HG02763 (cell line): ENCODE measurements around the gene ARHGEF6.
A peak's percentile ranks its signal among the peaks of the same experiment; 100 is the strongest.
"Not testable (repeated sequence)": the region's sequence is repeated elsewhere in the genome, so short reads cannot be mapped to it uniquely, and the experiment has no call there.

ENCODE experiments used
- ATAC-seq: cut with Tn5 transposase; IDR thresholded peaks from one replicate; pipeline ENCODE4 v1.9.1; 2021; ENCODE audit warnings: mild to moderate bottlenecking, moderate library complexity; ENCODE audit not compliant: unreplicated experiment

Gene ARHGEF6

DNA sequence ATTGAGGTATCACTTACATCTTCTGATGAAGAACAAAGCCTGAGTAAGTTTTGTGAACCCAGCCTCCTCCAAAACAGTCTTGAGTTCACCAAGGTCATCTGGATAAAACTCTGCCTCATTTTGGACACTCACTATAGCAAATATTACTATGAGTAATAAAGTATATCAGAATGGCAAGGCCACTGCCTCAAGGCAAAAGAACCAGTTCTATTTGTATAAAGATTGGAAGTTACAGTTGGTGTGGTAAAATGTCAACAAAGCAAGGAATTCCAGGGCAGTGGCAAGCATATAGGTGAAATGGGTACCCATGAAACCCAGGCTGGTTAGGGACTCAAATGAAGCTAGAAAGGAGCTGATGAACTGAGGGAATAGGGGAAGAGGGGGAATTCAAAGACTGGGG is 2.4 kb upstream of the ARHGEF6 start:
- ATAC-seq: no peak

DNA sequence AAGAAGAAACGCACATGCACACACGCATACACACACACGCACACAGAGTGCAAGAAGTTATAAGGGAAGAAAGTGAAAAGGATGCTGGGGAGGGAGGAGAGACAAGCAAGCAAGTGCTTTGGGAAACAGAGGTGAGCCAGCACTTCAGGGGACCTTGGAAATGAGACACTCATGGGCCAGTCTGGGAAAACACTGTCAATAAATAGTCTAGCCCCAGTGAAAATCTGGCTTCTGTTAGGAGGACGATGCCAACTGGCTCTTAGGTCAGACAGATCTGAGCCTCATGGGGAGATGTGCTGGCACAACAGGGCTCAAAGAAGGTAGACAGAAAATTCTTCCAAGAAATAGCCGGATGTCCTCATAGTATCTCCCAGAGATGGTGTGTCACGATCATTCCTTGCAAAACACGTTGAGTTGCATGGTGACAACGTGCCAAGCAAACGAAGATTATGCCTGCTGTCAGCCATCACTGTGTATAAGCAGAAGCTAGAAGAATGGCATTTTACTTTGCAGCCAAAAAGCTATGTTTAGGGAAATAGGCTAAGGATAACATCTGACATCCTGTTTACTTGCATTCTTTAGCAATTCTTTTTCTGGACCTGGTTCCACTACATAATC is 557 bp upstream of the ARHGEF6 start:
- no peak for ATAC-seq

DNA sequence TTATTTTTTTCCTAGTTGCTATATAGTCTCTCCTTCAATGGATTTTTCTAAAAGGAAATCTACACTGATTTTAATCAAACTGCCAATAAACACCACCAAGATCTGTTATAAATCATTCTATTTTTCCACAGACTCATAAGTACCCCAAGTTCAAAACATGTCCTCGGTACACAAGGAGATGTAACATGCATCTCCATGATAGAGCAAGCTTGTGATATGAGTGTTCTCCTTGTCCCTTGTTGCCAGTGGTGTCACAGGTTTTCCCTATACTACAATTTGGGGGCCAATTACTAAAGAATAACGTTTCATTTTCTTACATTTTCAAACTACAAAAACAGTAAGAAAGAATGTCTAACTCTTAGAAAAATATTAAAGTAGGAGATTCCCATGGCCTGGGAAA is 491 bp downstream of the ARHGEF6 start:
- ATAC-seq: no peak

DNA sequence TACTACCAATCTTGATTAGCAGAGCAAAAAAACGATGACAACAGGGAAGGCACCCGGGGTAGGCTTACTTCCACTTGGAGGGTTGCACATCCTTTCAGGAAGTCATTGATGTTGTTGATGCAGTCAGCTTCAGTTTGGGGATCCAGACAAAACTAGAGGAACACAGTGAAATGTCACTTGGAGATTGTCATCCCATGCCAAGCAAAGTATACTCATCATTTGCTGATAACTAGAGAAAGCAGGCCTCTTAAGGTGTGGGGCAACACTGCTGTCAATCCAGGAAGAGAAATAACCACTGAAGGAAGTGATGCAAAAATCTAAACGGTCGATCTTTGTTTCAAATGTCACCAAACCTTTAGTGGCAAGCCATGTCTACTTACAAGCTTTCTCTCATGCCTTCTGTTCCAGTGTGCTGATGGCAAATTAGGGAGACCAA is 1.4 kb downstream of the ARHGEF6 start:
- ATAC-seq: no peak

DNA sequence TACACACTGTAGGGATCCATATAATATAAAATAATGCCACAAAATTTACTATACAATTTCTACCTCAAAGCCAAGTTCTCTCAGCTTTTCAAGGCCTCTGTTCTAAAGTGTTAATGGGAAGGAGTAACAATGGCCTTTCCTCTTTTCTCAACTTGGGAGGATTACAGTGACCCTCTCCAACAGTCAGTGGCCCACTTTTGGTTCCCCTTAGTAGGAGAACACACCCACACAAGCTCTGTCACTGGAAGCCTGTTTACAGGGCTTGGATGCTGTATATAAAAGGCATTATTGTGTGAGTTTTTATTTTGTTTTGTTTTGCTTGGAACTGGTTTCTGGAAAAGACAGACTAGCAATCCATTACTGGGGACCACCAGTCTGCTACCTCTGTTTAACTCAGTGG is 1.8 kb downstream of the ARHGEF6 start:
- no peak for ATAC-seq

DNA sequence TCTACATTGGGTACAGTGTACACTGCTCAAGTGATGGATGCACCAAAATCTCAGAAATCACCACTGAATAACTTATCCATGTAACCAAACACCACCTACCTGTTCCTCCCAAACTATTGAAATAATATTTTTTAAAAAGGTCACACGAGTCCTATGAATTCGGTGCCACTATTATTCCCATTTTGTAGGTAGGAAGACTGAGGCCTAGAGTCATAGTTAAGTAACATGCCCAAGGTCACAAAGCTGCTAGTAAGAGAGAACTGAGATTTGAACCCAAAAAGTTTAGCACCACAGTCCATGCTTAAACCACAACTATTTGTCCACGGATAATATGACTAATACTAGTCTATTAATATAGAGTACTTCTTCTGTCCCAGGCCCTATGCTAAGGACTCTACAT is 2.7 kb downstream of the ARHGEF6 start:
- no peak for ATAC-seq

DNA sequence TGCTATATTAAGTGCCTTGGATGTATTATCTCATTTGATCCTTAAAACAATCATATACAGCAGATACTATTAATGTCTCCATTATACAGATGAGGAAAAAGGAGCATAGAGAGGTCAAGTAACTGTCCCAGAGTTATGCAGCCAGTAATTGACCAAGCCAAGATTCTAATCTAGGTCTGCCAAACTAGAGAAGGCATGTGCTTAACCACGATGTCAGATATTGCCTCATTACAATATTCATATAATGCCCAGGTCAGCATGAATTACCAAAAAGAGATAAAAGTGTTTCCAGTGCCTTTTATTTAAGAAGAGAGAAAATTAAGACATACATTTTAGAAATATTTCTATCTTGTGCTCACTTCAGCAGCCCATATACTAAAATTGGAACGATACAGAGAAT is 7.1 kb downstream of the ARHGEF6 start:
- no peak for ATAC-seq

DNA sequence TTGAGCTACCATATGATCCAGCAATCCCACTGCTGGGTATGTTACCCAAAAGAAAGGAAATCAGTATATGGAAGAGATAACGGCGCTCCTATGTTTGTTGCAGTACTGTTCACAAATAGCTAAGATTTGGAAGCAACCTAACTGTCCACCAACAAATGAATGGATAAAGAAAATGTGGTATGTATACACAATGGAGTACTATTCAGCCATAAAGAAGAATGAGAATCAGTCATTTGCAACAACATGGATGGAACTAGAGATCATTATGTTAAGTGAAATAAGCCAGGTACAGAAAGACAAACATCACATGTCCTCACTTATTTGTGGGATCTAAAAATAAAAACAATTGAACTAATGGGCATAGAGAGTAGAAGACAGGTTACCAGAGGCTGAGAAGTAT is 8.9 kb downstream of the ARHGEF6 start:
- not testable (repeated sequence) for ATAC-seq

DNA sequence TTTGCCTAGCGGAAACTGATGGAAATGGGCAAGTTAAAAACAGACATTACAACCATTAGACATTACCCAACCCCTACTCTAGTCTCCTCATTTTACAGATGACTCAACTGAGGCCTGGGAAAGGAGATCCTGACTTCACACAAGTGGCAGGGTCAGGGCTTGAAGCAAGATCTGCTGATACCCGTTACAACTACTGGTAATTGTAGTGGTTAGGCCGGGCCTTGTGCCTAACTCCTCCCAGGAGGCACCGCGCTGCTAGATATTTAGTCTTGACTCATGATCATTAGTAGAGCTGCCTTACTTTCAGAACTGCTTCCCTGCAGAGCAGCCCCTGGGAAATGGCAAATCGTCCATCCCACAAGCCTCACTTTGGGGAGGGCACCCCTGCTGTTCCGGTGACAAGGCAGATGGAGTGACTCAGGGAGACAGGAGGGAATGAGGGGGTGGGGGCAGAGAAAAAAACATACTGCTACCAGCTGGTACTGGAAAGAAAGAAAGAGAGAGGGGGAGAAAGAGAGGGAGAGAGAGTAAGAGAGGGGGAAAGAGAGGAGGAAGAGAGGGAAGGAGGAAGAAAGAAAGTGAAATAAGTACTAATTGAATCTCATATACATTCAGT is 12.2 kb downstream of the ARHGEF6 start:
- ATAC-seq: no peak

DNA sequence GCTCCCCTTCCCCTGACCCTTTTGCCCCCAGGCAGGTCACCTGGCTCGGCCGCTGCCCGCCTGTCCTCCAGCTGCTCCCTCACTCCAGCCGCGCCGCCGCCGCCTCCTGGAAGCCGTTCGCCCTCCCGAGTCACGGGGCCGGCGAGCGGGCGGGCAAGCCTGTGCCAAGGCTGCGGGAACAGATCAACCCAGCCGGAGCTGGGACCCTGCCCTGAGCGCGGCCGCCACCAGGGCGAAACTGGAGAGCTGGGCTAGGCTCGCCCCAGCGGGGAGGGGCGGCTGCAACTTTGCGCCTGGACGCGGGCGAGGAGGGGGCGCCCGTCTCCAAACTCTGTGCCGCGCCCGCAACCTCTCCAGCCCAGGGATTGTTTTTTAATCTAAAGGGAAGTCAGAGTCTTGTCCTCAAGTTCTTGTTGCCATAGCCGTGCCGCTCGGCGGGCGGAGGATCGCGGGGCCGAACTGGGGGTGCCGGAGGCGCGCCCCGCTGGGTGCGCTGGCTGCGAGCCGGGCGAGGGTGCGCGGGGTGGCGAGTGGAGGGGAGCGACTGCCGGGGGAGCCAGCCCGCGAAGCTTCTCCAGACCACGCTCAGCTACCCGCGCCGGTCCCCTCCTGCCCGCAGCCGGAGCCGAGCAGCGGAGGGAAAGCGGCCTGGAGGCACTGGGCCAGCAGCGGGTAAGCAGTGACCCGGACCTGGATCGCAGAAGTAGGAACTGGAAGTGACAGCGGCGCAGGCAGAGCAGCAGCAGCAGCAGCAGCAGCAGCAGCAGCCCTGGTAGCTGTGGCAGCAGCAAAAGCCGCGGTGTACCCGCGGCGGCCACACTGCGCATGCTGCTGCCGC is 13.4 kb downstream of the ARHGEF6 start:
- peak; percentile 68 for ATAC-seq

DNA sequence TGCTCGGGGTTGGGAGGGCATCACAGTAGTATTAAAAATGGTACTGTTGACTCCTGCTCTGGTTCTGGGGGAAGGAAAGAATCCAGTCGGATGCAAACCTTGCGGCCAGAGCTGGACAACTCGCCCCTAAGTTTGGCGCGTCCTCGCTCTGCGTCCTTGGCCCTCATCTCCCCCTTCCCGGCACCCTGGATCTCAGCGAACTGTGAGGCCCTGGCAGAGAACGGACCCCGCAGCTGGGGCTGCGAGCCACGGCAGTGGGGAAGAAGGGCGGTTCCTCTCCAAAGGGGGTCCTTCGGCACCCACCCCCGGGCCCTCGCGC is 14.0 kb downstream of the ARHGEF6 start:
- no peak for ATAC-seq

DNA sequence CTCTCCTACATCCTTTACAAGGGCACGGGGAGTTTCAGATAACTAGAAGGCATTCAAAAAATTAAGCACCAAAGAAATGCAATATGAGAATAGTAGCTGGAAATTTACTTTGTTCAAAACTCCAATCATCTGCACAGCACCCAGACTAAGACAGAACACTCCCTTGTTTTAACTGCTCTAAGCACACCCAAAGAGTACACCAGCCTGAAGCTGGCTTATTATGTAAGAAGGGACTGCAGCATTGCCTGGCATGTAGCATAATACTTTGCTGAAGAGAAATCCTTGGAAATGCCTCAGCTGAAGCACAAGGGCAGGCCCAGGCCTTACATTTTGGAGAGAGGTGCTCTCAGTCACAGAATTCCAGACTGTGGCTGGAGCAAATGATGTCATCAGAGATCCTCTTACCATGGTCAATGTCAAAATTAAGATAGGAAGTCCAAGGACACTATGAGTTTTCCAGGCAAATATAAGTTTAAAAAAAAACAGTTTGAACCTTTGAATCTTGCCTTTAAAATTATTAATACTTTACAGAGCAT is 14.8 kb downstream of the ARHGEF6 start:
- ATAC-seq: no peak

DNA sequence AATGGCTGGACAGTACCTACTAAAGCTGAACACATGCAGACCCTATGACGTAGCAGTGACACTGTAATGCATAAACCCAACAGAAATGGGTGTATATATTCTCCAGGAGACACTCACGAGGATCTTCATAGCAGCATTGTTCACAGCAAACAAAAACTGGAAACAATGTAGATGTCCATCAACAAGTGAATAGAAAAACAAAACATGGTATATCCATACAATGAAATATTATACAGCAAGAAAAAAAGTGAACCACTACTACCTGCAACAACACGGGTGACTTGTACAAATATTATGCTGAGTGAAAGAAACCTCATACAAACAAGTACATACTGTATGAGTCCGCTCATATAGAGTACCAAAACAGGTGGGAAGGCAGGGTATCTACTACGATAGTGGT is 16.5 kb downstream of the ARHGEF6 start:
- no peak for ATAC-seq

DNA sequence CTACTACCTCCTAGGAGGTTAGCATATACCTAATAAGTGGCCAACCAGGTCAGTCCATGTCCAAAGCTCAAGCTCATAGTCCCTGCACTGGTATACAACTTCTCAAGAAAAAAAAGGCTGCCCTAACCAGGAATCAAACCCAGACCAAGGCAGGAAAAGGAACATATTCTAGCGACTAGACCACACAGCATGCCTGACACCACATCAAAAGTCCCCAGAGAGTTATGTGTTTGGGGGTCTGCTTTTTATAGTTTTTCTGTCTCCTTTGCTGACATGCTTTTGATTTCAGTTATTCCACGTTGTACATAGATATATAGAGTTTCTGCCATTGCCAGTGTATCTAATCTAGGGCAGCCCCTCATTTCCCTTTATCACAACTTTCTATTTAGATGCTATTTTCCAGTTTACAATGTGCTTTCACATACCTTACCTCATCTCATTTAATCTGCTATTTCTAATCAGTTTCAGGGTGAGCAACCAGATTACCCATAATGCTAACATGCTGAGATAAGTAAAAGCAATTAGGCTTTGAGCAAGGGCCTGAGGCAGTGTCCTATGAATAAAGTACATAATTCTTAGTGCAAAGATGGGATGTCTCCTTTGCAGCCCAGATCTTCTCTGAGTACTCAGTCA is 17.8 kb downstream of the ARHGEF6 start:
- ATAC-seq: no peak

DNA sequence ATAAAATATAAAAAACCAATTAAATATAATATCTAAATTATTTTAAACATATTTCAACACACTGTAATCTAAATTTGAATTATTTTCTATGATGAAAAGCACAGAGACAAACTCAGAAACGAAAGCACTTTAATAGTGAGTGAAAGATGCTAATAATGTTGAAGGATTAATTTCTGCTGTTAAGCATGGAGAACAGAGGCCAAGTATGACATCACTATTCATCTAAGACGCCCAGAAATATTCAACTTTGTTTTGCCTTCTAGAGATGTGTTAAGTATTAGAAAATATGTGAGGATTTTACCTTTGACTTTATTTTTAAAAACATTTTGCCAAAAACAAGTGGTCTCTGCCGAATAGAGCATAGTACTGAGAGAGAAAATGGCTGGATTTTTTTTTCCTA is 19.3 kb downstream of the ARHGEF6 start:
- no peak for ATAC-seq

DNA sequence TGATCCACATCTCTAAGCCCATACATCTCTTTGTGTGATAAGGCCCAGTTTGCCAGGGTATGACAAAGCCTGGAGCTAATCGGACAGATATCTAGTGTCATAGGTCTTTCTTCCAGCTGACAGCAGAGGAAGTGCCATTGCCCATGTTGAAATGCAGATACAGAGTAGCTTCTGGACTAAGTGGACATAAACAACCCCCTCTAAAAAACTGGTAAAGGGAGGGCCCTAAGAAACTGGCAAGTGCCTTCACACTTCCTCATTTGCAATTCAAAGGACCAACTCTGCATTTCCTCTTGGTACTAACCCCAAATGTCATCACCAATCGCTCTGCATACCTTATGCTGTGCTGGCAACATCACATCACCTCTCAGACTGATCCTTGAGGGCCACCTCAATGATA is 20.8 kb downstream of the ARHGEF6 start:
- no peak for ATAC-seq

DNA sequence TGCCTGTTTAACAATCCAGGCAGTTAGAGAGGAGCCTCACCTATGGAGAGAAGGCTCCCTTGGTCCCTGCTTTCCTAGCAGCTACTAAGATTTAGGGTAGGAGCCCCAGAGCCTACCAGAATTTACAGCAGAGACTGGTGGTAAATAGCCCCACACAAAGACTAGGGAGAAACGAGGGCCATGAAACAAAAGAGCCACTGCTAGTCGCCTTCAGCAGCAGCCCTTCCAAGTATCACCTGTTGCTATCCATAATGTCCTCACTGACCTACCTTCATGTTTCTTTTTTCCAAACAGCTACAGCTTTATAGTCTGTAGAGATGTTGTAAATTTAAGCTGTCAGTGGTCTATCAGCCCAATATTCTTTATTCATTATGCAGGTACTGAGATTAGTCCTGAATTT is 25.3 kb downstream of the ARHGEF6 start:
- ATAC-seq: no peak

DNA sequence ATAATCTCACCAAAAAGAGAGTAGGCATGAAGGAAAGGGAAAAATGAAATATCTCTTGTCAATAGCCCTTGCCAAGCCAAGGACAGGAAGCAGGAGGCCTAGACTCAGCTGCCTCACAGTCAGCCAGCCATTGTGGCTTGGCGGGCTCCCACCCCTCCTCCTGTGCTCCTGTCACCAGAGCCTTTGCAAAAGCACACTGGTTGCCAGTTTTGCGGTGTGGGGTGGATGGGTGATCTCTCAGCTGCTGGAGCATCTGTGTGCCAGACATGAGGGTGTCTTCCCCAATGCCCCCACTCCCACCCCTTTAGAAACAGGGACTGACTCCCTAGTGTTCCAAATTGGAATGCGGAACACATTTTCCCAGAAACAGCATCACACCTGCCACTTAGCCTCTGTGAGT is 26.1 kb downstream of the ARHGEF6 start:
- no peak for ATAC-seq

DNA sequence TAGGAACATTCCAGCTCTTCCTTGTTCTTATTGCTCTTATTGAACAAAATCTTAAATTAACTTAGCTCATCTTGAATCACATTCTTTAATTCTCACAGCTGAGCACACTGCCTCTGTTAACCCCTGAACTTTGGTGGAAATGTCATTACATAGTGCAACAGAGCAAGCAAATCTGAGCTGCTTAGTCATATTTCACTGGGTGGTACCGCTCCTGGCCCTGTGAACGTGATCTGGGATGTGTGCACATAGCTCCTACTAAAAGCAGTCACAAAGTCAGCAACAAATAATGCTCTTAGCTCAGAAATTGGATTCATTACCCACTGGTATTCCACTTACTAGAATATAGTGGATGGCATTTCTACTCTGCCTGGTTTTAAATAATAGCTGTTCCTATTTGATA is 27.9 kb downstream of the ARHGEF6 start:
- ATAC-seq: no peak

DNA sequence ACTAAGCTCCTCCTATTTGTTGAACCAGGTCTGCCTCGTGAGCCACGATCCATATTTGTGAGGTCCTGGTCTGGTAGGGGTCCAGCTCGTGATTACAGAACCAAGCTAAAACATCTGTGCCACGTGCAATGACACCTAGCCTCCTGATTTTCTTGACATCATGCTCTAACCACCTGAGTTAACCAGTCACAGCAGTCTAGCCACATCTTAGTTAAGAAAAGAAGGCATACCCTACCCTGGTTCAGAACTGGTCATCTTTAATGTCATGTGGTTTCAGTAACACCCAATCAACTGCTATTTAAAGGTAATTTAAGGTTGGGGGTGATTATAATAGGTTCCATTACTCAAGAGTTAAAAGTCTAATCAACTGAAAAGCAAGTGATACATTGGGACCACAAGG is 28.4 kb downstream of the ARHGEF6 start:
- no peak for ATAC-seq

DNA sequence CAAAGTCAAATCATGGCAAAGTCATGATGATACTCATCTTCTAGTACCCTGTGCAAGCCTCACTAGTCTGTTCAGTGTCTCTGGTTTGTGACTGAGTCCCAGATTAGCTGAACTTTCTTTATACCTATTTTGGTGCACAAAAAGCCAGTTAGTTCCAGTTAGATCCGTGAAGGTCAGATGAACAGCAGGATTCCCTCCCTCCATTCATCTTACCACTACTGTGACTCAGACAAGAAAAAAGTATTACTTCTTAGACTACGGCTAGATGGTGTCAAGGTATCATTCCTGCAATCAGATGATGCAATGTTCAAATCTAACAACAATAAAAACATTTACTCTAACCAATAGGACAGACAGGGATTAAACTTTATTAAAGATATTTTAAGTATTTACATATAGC is 30.4 kb downstream of the ARHGEF6 start:
- no peak for ATAC-seq
